ENCODE measurements around the gene MED28. TPM values are rescaled to one million over a fixed set of nuclear protein-coding genes. Genes with fewer than 3 reads are reported as not detected.
A peak's percentile ranks its signal among the peaks of the same experiment; 100 is the strongest.
"Not testable (repeated sequence)": the region's sequence is repeated elsewhere in the genome, so short reads cannot be mapped to it uniquely, and the experiment has no call there.

MED28 gene
- total RNA-seq (2014; rRNA removed; shearing (Covaris generic)): 11.8 and 15.5 TPM in 2 replicates
- 7.9 and 8.1 TPM in 2 replicates for polyA plus RNA-seq (2015; cell fraction: cytosol; rRNA removed)
- polyA plus RNA-seq (2015; cell fraction: nucleus; rRNA removed): 22.5 and 24.9 TPM in 2 replicates

GRCh38 chr4:17614416-17615299 lies at the start of gene MED28:
TSS of gene MED28 (plus strand) at chr4:17614641. CDS start at chr4:17614655, 14 bp downstream.
- in situ Hi-C loops (cut with HindIII; ENCODE audit: low pct_unique_long_range_greater_than_20kb, low sequenced_read_pairs): no loop called here

GRCh38 chr4:17565846-17566245 lies 48.6 kb upstream of the MED28 start:
- no peak for DNase-seq (ENCODE audit: low read depth, low spot score)
- in situ Hi-C loops (cut with HindIII; ENCODE audit: low pct_unique_long_range_greater_than_20kb, low sequenced_read_pairs): no loop called here

More at GRCh38 chr4:17614416-17615299, at the start of gene MED28:
- DNase-seq (ENCODE audit: low read depth, low spot score): peak; percentile 95

- in situ Hi-C loops (cut with HindIII; ENCODE audit: low pct_unique_long_range_greater_than_20kb, low sequenced_read_pairs): no loop called here
- DNase-seq (ENCODE audit: low read depth, low spot score): no peak
These were observed 47.2 kb upstream of the MED28 start for GRCh38 chr4:17567271-17567670.

GRCh38 chr4:17574206-17574605 lies 40.2 kb upstream of the MED28 start:
- in situ Hi-C loops (cut with HindIII; ENCODE audit: low pct_unique_long_range_greater_than_20kb, low sequenced_read_pairs): no loop called here
- no peak for DNase-seq (ENCODE audit: low read depth, low spot score)

- DNase-seq (ENCODE audit: low read depth, low spot score); in situ Hi-C loops (cut with HindIII; ENCODE audit: low pct_unique_long_range_greater_than_20kb, low sequenced_read_pairs): not testable (repeated sequence)
These were observed 39.3 kb upstream of the MED28 start for GRCh38 chr4:17575177-17575576.

GRCh38 chr4:17576932-17577664 lies 37.3 kb upstream of the MED28 start, which contains the start of gene LAP3:
TSS of gene LAP3 (plus strand) at chr4:17577198. CDS start at chr4:17577466, 268 bp downstream.
- in situ Hi-C loops (cut with HindIII; ENCODE audit: low pct_unique_long_range_greater_than_20kb, low sequenced_read_pairs): no loop called here
- DNase-seq (ENCODE audit: low read depth, low spot score): peak; percentile 93

GRCh38 chr4:17577665-17578481 lies 36.6 kb upstream of the MED28 start:
- in situ Hi-C loops (cut with HindIII; ENCODE audit: low pct_unique_long_range_greater_than_20kb, low sequenced_read_pairs): no loop called here
- peak; percentile 16 for DNase-seq (ENCODE audit: low read depth, low spot score)

- DNase-seq (ENCODE audit: low read depth, low spot score): peak; percentile 11
- in situ Hi-C loops (cut with HindIII; ENCODE audit: low pct_unique_long_range_greater_than_20kb, low sequenced_read_pairs): no loop called here
These were observed 36.0 kb upstream of the MED28 start for GRCh38 chr4:17578482-17578891.

- no peak for DNase-seq (ENCODE audit: low read depth, low spot score)
- in situ Hi-C loops (cut with HindIII; ENCODE audit: low pct_unique_long_range_greater_than_20kb, low sequenced_read_pairs): no loop called here
These were observed 33.5 kb upstream of the MED28 start for GRCh38 chr4:17580969-17581368.

GRCh38 chr4:17583276-17583675 lies 31.2 kb upstream of the MED28 start:
- in situ Hi-C loops (cut with HindIII; ENCODE audit: low pct_unique_long_range_greater_than_20kb, low sequenced_read_pairs): no loop called here
- no peak for DNase-seq (ENCODE audit: low read depth, low spot score)

- in situ Hi-C loops (cut with HindIII; ENCODE audit: low pct_unique_long_range_greater_than_20kb, low sequenced_read_pairs): no loop called here
- DNase-seq (ENCODE audit: low read depth, low spot score): no peak
These were observed 30.5 kb upstream of the MED28 start for GRCh38 chr4:17583941-17584340.

GRCh38 chr4:17584521-17585213 lies 29.8 kb upstream of the MED28 start:
- in situ Hi-C loops (cut with HindIII; ENCODE audit: low pct_unique_long_range_greater_than_20kb, low sequenced_read_pairs): no loop called here
- DNase-seq (ENCODE audit: low read depth, low spot score): no peak

- in situ Hi-C loops (cut with HindIII; ENCODE audit: low pct_unique_long_range_greater_than_20kb, low sequenced_read_pairs): no loop called here
- peak; percentile 65 for DNase-seq (ENCODE audit: low read depth, low spot score)
These were observed 27.2 kb upstream of the MED28 start for GRCh38 chr4:17587094-17587822.

- DNase-seq (ENCODE audit: low read depth, low spot score): no peak
- in situ Hi-C loops (cut with HindIII; ENCODE audit: low pct_unique_long_range_greater_than_20kb, low sequenced_read_pairs): no loop called here
These were observed 25.1 kb upstream of the MED28 start for GRCh38 chr4:17589355-17589754.

GRCh38 chr4:17595471-17596005 lies 18.9 kb upstream of the MED28 start:
- in situ Hi-C loops (cut with HindIII; ENCODE audit: low pct_unique_long_range_greater_than_20kb, low sequenced_read_pairs): no loop called here
- DNase-seq (ENCODE audit: low read depth, low spot score): no peak

- DNase-seq (ENCODE audit: low read depth, low spot score): peak; percentile 56
- in situ Hi-C loops (cut with HindIII; ENCODE audit: low pct_unique_long_range_greater_than_20kb, low sequenced_read_pairs): no loop called here
These were observed 16.9 kb upstream of the MED28 start for GRCh38 chr4:17597517-17597916.

Measured in SK-MEL-5 (cell line).